HG03025 (cell line): Measurements from ENCODE around the gene PHLPP1.

Experiments used
- ATAC-seq: cut with Tn5 transposase; IDR thresholded peaks from one replicate; pipeline ENCODE4 v1.9.1; 2021; ENCODE audit warnings: mild to moderate bottlenecking, moderate library complexity; ENCODE audit not compliant: unreplicated experiment, low FRiP score

The PHLPP1 gene

GRCh38 chr18:62769216-62769615 lies 53.9 kb downstream of the PHLPP1 start:
- no peak for ATAC-seq

DNA sequence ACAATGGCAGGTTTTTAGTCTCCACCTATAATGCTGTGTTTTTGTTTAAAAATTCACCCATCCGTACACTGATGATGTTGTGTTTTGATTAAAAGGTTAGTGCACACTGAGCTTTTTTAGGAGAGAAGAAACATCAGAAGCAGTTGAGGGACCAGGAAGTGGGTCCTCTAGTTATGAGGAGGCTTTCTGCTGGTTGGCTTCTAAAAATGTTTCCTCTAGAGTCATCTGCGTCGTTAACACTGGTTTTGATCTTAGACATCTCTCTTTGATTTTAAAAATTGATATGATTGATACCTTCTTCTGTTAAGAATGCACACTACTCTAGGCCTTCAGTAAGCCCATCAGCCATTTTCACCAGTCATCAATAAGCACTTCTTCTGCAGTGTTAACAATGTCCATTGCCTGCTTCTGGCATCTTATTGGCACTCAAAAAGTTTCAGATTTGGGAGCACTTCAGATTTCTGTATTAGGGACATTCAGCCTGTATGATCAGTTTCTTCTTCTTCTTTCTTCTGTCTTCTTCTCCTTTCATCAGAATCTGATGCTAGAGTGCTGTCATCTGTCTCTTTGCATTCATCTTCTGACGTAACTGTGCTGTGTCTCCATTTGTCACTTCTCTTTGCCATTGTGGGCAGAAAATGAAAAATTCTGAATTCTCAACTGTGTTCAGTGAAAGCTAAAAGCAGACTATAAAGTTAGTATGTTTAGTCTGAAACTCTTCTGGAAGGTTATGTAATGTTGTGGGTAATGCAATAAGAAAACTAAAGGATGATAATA lies 56.3 kb downstream of the PHLPP1 start:
- ATAC-seq = no peak

- no peak for ATAC-seq
These were observed 57.7 kb downstream of the PHLPP1 start for GRCh38 chr18:62772860-62773584.

GRCh38 chr18:62773691-62774090 lies 58.4 kb downstream of the PHLPP1 start:
- ATAC-seq = no peak

GRCh38 chr18:62776024-62776570 lies 60.8 kb downstream of the PHLPP1 start:
- no peak for ATAC-seq

DNA sequence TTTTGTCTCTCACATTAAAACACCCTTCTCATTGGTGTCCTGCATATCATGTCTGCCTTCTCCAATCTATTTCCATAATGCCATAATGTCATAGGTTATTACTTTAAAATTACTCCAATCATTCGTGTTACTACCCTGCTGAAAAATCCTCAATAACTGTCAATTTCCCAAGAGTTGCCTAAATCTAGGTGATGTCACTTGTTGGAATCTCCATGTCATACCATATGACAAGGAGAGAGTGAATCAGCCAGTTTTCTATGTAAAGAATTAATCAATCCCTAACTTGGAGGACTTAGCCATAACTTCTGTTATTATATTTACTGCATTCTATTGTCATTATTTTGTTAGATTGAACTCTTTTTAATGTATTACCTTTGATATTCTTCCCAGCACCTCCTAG lies 62.5 kb downstream of the PHLPP1 start:
- no peak for ATAC-seq

GRCh38 chr18:62778976-62779869 lies 63.9 kb downstream of the PHLPP1 start:
- no peak for ATAC-seq

- ATAC-seq = no peak
These were observed 65.9 kb downstream of the PHLPP1 start for GRCh38 chr18:62781262-62781661.

- ATAC-seq = no peak
These were observed 66.6 kb downstream of the PHLPP1 start for GRCh38 chr18:62781893-62782292.

DNA sequence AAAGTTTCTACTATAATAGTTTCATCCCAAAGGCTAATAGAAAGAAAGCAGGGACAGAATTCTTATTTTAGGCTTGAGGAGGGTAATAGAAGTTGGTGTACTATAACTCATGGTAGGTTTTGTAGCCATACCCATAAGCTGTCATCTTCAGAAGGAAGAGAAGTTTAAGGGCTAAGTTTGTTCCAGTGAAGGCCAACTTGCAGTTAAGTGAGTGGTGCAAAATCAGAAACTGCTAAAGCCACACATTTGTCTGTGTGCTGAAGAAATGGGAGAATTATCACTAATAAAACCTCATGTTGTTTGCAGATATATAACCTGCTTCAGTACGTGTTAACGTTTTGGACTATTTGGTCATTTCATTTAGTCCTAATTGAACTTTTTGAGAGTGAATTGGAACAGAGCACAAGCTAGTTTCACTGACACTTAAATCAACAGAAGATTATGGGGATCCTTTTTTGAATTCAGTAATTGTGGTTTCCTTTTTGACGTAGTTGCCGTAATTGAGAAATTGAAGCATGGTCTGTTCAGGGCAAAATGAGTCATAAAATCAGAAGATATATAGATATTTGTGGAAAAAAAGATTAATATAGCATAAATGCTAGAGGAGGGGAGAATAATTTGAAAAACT lies 69.1 kb downstream of the PHLPP1 start:
- no peak for ATAC-seq

DNA sequence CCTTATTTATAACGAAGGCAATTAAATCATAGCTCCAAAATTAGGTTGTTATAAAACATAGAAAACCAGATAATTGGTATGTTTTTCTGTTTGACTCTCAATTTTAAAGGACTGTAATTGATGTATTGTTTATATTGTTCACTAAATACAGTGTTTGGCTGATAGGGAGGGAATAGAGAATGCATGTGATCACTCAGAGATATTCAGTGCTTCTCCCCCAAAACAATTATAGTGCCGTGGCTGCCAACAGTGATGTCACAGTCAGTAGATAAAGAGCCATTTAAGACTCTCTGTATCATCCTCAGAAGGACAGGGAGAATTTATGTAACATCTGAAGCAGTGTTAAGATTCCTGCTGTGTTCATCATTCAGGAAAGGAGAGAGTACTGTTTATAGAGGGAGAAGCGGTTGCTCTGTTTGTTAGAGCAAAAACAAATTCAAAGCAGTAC lies 69.6 kb downstream of the PHLPP1 start:
- no peak for ATAC-seq

DNA sequence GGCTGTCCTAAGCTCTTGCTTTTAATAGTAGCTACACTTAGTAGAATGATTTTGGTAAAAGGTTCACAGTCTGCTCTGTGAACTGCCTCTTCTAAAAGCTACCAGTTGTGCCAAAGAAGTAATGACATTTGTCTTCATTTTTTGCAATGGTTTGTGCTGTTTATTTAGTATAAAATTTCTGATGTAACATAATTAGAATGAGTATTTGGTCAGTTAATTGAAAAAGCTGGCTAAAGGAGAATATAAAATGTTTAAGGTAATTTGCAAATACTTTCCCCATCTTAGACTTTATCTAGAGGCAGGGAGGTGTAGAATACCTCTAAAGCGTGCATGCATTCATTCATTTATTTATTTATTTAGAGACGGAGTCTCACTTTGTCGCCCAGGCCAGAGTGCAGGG lies 71.3 kb downstream of the PHLPP1 start:
- ATAC-seq = no peak

DNA sequence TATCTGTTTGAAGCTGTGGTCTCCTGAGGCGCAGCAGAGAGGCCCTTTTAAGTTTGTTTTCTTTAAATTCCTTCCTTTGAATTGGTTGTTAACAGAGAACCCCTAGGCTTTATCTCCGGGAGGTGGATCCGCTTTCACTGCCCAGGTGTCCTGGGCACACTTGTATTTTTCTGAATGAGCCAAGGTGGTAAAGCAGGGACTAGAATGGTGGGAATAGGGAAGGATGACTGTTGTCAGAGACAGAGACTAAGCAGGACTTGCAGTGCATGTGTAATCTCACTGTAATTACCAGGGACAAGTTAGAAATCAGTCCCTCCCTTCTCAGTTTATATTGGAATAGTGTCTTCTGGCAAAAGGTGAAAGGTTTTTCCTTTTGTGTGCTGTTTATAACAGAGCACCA lies 72.8 kb downstream of the PHLPP1 start:
- ATAC-seq = no peak

DNA sequence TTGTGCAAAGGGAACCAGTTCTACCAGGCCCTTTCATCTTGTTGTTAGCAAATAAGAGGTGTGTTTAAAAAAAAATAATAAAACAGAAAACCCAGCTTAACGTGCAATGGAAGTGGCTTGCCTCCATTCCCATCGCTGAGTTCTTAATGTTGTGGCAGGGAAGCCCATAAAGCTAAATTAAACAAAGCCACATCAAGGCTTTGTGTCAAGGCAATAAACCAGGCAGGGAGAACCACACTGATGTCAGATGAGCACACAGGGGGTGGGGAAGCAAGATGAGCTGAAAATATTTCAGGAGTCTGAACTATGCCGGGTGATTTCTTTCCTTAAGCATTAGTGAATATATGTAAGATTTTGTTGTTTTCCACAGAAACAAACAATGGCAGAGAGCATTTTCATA lies 73.5 kb downstream of the PHLPP1 start:
- no peak for ATAC-seq

DNA sequence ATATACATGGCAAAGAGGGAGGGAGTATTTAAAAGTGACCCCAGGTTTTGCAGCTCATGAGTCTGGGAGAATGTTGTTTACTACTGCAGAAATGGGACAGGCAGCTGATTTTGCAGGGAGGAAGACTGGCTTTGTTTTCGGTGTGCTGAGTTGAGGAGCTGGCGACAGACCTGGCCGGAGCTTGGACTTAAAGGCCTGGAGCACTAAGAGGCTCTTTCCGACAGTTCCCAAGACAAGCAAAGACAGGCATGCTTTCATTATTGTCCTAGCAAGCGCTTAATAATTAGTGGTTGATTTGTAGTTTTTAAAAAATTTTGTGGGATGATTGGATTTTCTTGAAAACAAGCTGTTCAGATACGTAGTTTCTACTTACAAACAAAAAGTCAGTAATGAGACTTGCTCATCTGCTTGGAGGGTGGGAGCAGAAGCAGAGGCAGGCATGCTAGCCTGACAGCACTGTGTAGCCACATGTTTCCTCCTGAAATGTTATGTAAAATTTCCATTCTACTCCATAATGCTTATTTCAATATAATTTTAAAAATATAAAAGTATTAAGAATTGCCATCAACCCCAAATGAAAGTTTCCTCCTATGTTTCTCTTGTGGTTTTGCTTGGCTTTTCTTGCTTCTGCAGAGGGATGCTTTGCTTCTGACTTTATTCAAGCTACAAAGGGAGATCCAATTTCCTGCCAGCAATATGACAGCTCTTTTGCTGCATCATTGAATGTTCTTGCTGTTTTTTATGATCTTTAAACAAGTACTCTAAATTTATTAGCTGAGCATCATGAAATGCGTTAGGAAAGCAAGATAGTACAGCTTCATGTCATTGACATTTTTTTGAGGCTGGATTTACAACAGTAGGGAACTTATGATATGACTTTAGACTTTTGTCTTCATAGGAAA lies 75.8 kb downstream of the PHLPP1 start:
- no peak for ATAC-seq

- ATAC-seq = no peak
These were observed 76.7 kb downstream of the PHLPP1 start for GRCh38 chr18:62792016-62792415.

GRCh38 chr18:62795813-62796212 lies 80.5 kb downstream of the PHLPP1 start:
- no peak for ATAC-seq

GRCh38 chr18:62796216-62796621 lies 80.9 kb downstream of the PHLPP1 start:
- no peak for ATAC-seq

- no peak for ATAC-seq
These were observed 82.0 kb downstream of the PHLPP1 start for GRCh38 chr18:62797329-62797728.
